HepG2 (cell line): ENCODE measurements around the gene MT1A. TPM values are rescaled to one million over a fixed set of nuclear protein-coding genes. Genes with fewer than 3 reads are reported as not detected.

ENCODE experiments used
- EP300 ChIP-seq, 3 experiments: sonication (generic) in 1 of 3; formaldehyde crosslinking in 1 of 3; IDR thresholded peaks; 2 replicates each; pipeline versions ENCODE4 v1.5.1 to v1.6.1; 2011 to 2020; ENCODE audit warnings: low read depth in 2 of 3, low read length in 2 of 3, borderline replicate concordance in 1 of 3, improper control_type of control experiment in 1 of 3, mild to moderate bottlenecking in 1 of 3, missing genetic modification reagents in 1 of 3, moderate library complexity in 1 of 3
- MBNL3 ChIP-seq: fragments of 250-450 bp; sonication (Bioruptor Pico); conservative IDR thresholded peaks from 2 replicates; pipeline ENCODE4 v1.8.0; 2022; ENCODE audit warnings: mild to moderate bottlenecking, inconsistent platforms
- MTF1 ChIP-seq: sonication (generic); formaldehyde crosslinking; IDR thresholded peaks from 2 replicates; pipeline ENCODE4 v1.5.0; 2020; ENCODE audit warnings: missing genetic modification reagents
- RBFOX2 ChIP-seq: fragments of 200-400 bp; formaldehyde crosslinking; IDR thresholded peaks from 2 replicates; pipeline ENCODE4 v1.6.1; 2017; ENCODE audit warnings: low read depth, mild to moderate bottlenecking, low read length
- REL ChIP-seq: sonication (generic); formaldehyde crosslinking; conservative IDR thresholded peaks from 2 replicates; pipeline ENCODE4 v1.8.0; 2022; ENCODE audit warnings: mild to moderate bottlenecking, missing genetic modification reagents, moderate library complexity
- SAFB2 ChIP-seq: sonication (generic); formaldehyde crosslinking; IDR thresholded peaks from 2 replicates; pipeline ENCODE4 v1.5.1; 2020; ENCODE audit warnings: missing genetic modification reagents, low read depth, mild to moderate bottlenecking, borderline replicate concordance
- SAP130 ChIP-seq: IDR thresholded peaks from 2 replicates; pipeline ENCODE4 v1.6.1; 2016; ENCODE audit warnings: low read depth
- TCF12 ChIP-seq, 2 experiments: fragments of 450-650 bp in 1 of 2; sonication (generic) in 1 of 2; formaldehyde crosslinking in 1 of 2; IDR thresholded peaks; 2 replicates each; pipeline versions ENCODE4 v1.6.1 to v1.8.0; 2017 to 2022; ENCODE audit warnings: antibody characterized with exemption in 1 of 2, mild to moderate bottlenecking in 1 of 2, missing genetic modification reagents in 1 of 2, moderate library complexity in 1 of 2
- TOE1 ChIP-seq: sonication (generic); formaldehyde crosslinking; IDR thresholded peaks from 2 replicates; pipeline ENCODE4 v1.4.0; 2020; ENCODE audit warnings: mild to moderate bottlenecking, missing genetic modification reagents
- XRCC5 ChIP-seq: fragments of 200-400 bp; formaldehyde crosslinking; optimal IDR thresholded peaks from 2 replicates; pipeline ENCODE3; 2017; ENCODE audit warnings: mild to moderate bottlenecking, low read length
- ZC3H4 ChIP-seq: sonication (generic); formaldehyde crosslinking; IDR thresholded peaks from 2 replicates; pipeline ENCODE4 v1.4.0; 2020; ENCODE audit warnings: missing genetic modification reagents, borderline replicate concordance
- ZFP90 ChIP-seq: sonication (generic); formaldehyde crosslinking; IDR thresholded peaks from 2 replicates; pipeline ENCODE4 v1.8.0; 2022; ENCODE audit warnings: missing genetic modification reagents, mild to moderate bottlenecking, inconsistent platforms, borderline replicate concordance
- ZNF136 ChIP-seq: sonication (generic); formaldehyde crosslinking; IDR thresholded peaks from 2 replicates; pipeline ENCODE4 v1.8.1; 2022; ENCODE audit warnings: low read depth, mild to moderate bottlenecking, moderate library complexity, missing genetic modification reagents
- ZNF33A ChIP-seq: sonication (generic); formaldehyde crosslinking; IDR thresholded peaks from 2 replicates; pipeline ENCODE4 v1.5.1; 2020; ENCODE audit warnings: missing genetic modification reagents, mild to moderate bottlenecking, moderate library complexity, borderline replicate concordance
- ZNF441 ChIP-seq: sonication (generic); formaldehyde crosslinking; IDR thresholded peaks from 2 replicates; pipeline ENCODE4 v1.7.0; 2021; ENCODE audit warnings: missing genetic modification reagents, borderline replicate concordance
- ZNF644 ChIP-seq: IDR thresholded peaks from 2 replicates; pipeline ENCODE4 v1.6.1; 2016; ENCODE audit warnings: low read depth
- ZNF768 ChIP-seq: sonication (generic); formaldehyde crosslinking; IDR thresholded peaks from 2 replicates; pipeline ENCODE4 v1.4.0; 2020; ENCODE audit warnings: missing genetic modification reagents
- polyA plus RNA-seq, 8 experiments: library from polyadenylated mRNA; depleted of rRNA in 3 of 8; stranded (reverse) in 7 of 8; unstranded in 1 of 8; fragments of >200 nt; fragmentation: Illumina TruSeq in 4 of 8; extraction: Trizol in 4 of 8; gene quantifications; 2 replicates each; pipeline versions ENCODE4 v1.2.1 to v1.2.3, GENCODE V29; 2011 to 2016; ENCODE audit warnings: low read depth in 4 of 8, missing spikeins in 1 of 8, mixed read lengths in 1 of 8; ENCODE audit not compliant: insufficient read depth in 1 of 8
- total RNA-seq, 5 experiments: library from RNA; depleted of rRNA; stranded (reverse); fragments of >200 nt; fragmentation: Illumina TruSeq; extraction: Trizol; gene quantifications; 2 replicates each; pipeline ENCODE4 v1.2.3, GENCODE V29; 2016; ENCODE audit warnings: low read depth in 1 of 5
- TF ChIP-seq, protein P1 (sequence below), 2 experiments: sonication (generic) in 1 of 2; formaldehyde crosslinking in 1 of 2; IDR thresholded peaks; 2 replicates each; pipeline versions ENCODE4 v1.4.0 to v1.6.1; 2016 to 2020; ENCODE audit warnings: borderline replicate concordance in 1 of 2, low read depth in 1 of 2, mild to moderate bottlenecking in 1 of 2, missing genetic modification reagents in 1 of 2
- TF ChIP-seq, protein P2 (sequence below): sonication (generic); formaldehyde crosslinking; IDR thresholded peaks from 2 replicates; pipeline ENCODE4 v1.4.0; 2020; ENCODE audit warnings: missing genetic modification reagents

Gene MT1A
- total and polyA plus RNA-seq, 2 of the 13 experiments (the other 11 are each of a cell fraction or from before 2014, with no cell fraction given), result 8.3 to 10.4 TPM

DNA sequence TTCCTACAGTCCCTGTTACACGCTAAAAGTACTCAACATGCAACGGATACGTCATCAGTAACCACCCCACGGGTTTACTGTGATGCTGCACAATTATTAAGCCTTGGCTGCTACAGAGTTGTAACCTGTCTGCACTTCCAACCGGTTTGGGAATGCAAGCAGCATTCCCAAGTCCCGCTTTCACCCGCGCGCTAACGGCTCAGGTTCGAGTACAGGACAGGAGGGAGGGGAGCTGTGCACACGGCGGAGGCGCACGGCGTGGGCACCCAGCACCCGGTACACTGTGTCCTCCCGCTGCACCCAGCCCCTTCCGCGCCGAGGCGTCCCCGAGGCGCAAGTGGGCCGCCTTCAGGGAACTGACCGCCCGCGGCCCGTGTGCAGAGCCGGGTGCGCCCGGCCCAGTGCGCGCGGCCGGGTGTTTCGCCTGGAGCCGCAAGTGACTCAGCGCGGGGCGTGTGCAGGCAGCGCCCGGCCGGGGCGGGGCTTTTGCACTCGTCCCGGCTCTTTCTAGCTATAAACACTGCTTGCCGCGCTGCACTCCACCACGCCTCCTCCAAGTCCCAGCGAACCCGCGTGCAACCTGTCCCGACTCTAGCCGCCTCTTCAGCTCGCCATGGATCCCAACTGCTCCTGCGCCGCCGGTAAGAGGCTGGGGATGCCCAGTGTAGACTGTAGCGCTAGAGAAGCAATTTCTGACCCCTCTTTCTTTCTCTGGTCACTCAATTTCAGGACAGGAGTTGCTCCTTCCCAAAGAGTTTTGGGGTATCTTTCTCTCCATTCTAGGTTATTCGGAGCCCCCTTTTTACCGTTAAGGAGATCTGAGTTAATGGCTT is 30.2 kb upstream of the MT1A start, which contains the start of gene MT2A (continued):
- TF ChIP-seq, protein P1, sequence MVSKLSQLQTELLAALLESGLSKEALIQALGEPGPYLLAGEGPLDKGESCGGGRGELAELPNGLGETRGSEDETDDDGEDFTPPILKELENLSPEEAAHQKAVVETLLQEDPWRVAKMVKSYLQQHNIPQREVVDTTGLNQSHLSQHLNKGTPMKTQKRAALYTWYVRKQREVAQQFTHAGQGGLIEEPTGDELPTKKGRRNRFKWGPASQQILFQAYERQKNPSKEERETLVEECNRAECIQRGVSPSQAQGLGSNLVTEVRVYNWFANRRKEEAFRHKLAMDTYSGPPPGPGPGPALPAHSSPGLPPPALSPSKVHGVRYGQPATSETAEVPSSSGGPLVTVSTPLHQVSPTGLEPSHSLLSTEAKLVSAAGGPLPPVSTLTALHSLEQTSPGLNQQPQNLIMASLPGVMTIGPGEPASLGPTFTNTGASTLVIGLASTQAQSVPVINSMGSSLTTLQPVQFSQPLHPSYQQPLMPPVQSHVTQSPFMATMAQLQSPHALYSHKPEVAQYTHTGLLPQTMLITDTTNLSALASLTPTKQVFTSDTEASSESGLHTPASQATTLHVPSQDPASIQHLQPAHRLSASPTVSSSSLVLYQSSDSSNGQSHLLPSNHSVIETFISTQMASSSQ (IDR thresholded peaks at IDR 0.05; ENCODE audit: low read depth), result no peak
- TF ChIP-seq, protein P1 (CRISPR knock-in tag; IDR thresholded peaks at IDR 0.05; ENCODE audit: borderline replicate concordance), result peak; percentile 37; the same call in 1 of the 2 replicates
- peak; percentile 100 for TF ChIP-seq MTF1 (CRISPR knock-in tag)
- TF ChIP-seq RBFOX2, result peak; percentile 99
- no peak for TF ChIP-seq TCF12 (IDR thresholded peaks at IDR 0.05)
- peak; percentile 90; the same call in 1 of the 2 replicates for TF ChIP-seq TCF12 (CRISPR knock-in tag; IDR thresholded peaks at IDR 0.05)
- 0 out of 2 replicates have a peak, but pooled peaks have one; percentile 32 for TF ChIP-seq REL (CRISPR knock-in tag)
- TF ChIP-seq TOE1 (CRISPR knock-in tag), result no peak
- TF ChIP-seq ZNF441 (CRISPR knock-in tag), result peak; percentile 70; the same call in 1 of the 2 replicates
- TF ChIP-seq EP300 (IDR thresholded peaks at IDR 0.05; ENCODE audit: low read depth in 2 of 2, low read length in 2 of 2), result peak in 1 of 2 experiments; percentile 22; a peak in 2 of 4 replicates
- peak; percentile 48; the same call in 1 of the 2 replicates for TF ChIP-seq EP300 (CRISPR knock-in tag; IDR thresholded peaks at IDR 0.05; ENCODE audit: borderline replicate concordance)
- no peak for TF ChIP-seq MBNL3 (CRISPR knock-in tag)
- TF ChIP-seq XRCC5, result peak; percentile 72
- peak; percentile 60; the same call in 1 of the 2 replicates for TF ChIP-seq ZNF644 (CRISPR knock-in tag)
- TF ChIP-seq ZFP90, result peak; percentile 76; the same call in 1 of the 2 replicates
- peak; percentile 90 for TF ChIP-seq ZNF768 (CRISPR knock-in tag)
- TF ChIP-seq SAP130, result peak; percentile 91
- TF ChIP-seq, protein P2, sequence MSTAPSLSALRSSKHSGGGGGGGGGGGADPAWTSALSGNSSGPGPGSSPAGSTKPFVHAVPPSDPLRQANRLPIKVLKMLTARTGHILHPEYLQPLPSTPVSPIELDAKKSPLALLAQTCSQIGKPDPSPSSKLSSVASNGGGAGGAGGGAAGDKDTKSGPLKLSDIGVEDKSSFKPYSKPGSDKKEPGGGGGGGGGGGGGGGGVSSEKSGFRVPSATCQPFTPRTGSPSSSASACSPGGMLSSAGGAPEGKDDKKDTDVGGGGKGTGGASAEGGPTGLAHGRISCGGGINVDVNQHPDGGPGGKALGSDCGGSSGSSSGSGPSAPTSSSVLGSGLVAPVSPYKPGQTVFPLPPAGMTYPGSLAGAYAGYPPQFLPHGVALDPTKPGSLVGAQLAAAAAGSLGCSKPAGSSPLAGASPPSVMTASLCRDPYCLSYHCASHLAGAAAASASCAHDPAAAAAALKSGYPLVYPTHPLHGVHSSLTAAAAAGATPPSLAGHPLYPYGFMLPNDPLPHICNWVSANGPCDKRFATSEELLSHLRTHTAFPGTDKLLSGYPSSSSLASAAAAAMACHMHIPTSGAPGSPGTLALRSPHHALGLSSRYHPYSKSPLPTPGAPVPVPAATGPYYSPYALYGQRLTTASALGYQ (CRISPR knock-in tag), result peak; percentile 90
- TF ChIP-seq ZNF136 (CRISPR knock-in tag), result peak; percentile 25; the same call in 1 of the 2 replicates
- no peak for TF ChIP-seq ZC3H4 (CRISPR knock-in tag)
- peak; percentile 33; the same call in 1 of the 2 replicates for TF ChIP-seq SAFB2 (CRISPR knock-in tag)
- TF ChIP-seq ZNF33A (CRISPR knock-in tag), result no peak
